HepG2 (cell line): Measurements from ENCODE around the gene POC1B.

Source experiments
- ATF6 ChIP-seq: sonication (generic); formaldehyde crosslinking; conservative IDR thresholded peaks from 2 replicates; pipeline ENCODE4 v1.4.0; 2020; ENCODE audit warnings: missing genetic modification reagents
- CTCF ChIP-seq: sonication (generic); formaldehyde crosslinking; IDR thresholded peaks from 2 replicates; pipeline ENCODE4 v1.5.0; 2020; ENCODE audit warnings: mild to moderate bottlenecking, missing genetic modification reagents, moderate library complexity
- ESRRA ChIP-seq: sonication (generic); formaldehyde crosslinking; IDR thresholded peaks from 2 replicates; pipeline ENCODE4 v1.5.1; 2020; ENCODE audit warnings: mild to moderate bottlenecking, low read depth, missing genetic modification reagents
- MAFK ChIP-seq, 2 experiments: IDR thresholded peaks in 1 of 2; conservative IDR thresholded peaks in 1 of 2; 2 replicates each; pipeline ENCODE4 v1.6.1; 2011; ENCODE audit warnings: improper control_type of control experiment in 2 of 2, low read length in 2 of 2
- POLR2A ChIP-seq, 2 experiments: IDR thresholded peaks; 2 replicates each; pipeline ENCODE4 v1.6.1; 2011; ENCODE audit warnings: low read depth in 2 of 2, low read length in 2 of 2, mild to moderate bottlenecking in 1 of 2, moderate library complexity in 1 of 2; ENCODE audit not compliant: insufficient read depth in 1 of 2
- TP53 ChIP-seq: sonication (generic); formaldehyde crosslinking; conservative IDR thresholded peaks from 2 replicates; pipeline ENCODE4 v1.4.0; 2020; ENCODE audit warnings: missing genetic modification reagents
- TF ChIP-seq, protein P1 (sequence below): sonication (generic); formaldehyde crosslinking; IDR thresholded peaks from 2 replicates; pipeline ENCODE4 v1.4.0; 2020; ENCODE audit warnings: missing genetic modification reagents

GRCh38 chr12:89376844-89377243 is 149.0 kb downstream of the POC1B start:
- TF ChIP-seq ESRRA (no peak), MAFK (conservative IDR thresholded peaks at IDR 0.05 in 1 of 2, IDR thresholded peaks at IDR 0.05 in 1 of 2; ENCODE audit: low read length in 2 of 2) (no peak), CTCF (CRISPR knock-in tag) (no peak), POLR2A (IDR thresholded peaks at IDR 0.05; ENCODE audit: insufficient read depth in 1 of 2, low read depth in 2 of 2, low read length in 2 of 2) (no peak), ATF6 (CRISPR knock-in tag) (no peak), TP53 (CRISPR knock-in tag) (no peak)
- TF ChIP-seq, protein P1, sequence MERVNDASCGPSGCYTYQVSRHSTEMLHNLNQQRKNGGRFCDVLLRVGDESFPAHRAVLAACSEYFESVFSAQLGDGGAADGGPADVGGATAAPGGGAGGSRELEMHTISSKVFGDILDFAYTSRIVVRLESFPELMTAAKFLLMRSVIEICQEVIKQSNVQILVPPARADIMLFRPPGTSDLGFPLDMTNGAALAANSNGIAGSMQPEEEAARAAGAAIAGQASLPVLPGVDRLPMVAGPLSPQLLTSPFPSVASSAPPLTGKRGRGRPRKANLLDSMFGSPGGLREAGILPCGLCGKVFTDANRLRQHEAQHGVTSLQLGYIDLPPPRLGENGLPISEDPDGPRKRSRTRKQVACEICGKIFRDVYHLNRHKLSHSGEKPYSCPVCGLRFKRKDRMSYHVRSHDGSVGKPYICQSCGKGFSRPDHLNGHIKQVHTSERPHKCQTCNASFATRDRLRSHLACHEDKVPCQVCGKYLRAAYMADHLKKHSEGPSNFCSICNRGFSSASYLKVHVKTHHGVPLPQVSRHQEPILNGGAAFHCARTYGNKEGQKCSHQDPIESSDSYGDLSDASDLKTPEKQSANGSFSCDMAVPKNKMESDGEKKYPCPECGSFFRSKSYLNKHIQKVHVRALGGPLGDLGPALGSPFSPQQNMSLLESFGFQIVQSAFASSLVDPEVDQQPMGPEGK (CRISPR knock-in tag): no peak
